ENCODE measurements around the gene DCST1.

DCST1 gene

GRCh38 chr1:155086128-155086741 is 52.6 kb downstream of the DCST1 start:
- TF ChIP-seq FOXM1 (IDR thresholded peaks at IDR 0.05; ENCODE audit: borderline replicate concordance) (0 out of 2 replicates have a peak, but pooled peaks have one; percentile 16), FOXK2 (IDR thresholded peaks at IDR 0.05) (no peak)
- POLR2A ChIA-PET: interaction anchor here (1.3 to 1.8 kb wide), 2 partner anchors 49 to 51 kb away, joined by 5 to 6 read pairs; partner anchors contain the start of gene SLC50A1
- DNase-seq (ENCODE audit: extremely low spot score): peak; percentile 84
- CTCF ChIA-PET: interaction anchor here (0.6 to 2.8 kb wide), 8 partner anchors 11 to 417 kb away, joined by 3 to 43 read pairs (median 4); partner anchors contain the start of genes EFNA4, KRTCAP2 and SHC1

GRCh38 chr1:155086856-155087535 is 53.4 kb downstream of the DCST1 start:
- TF ChIP-seq BHLHE40 (IDR thresholded peaks at IDR 0.05; ENCODE audit: borderline replicate concordance) (no peak), SUZ12 (IDR thresholded peaks at IDR 0.05) (no peak), L3MBTL2 (conservative IDR thresholded peaks at IDR 0.05) (no peak), ZNF384 (IDR thresholded peaks at IDR 0.05) (no peak), PKNOX1 (IDR thresholded peaks at IDR 0.05) (no peak), LEF1 (IDR thresholded peaks at IDR 0.05; ENCODE audit: borderline replicate concordance) (no peak), ELF4 (IDR thresholded peaks at IDR 0.05) (no peak), TARDBP (IDR thresholded peaks at IDR 0.05) (no peak), FOXA1 (IDR thresholded peaks at IDR 0.05) (no peak), HDGF (IDR thresholded peaks at IDR 0.05; ENCODE audit: borderline replicate concordance) (no peak), FOXM1 (IDR thresholded peaks at IDR 0.05; ENCODE audit: borderline replicate concordance) (no peak), NFRKB (IDR thresholded peaks at IDR 0.05) (no peak), CTBP1 (IDR thresholded peaks at IDR 0.05; ENCODE audit: borderline replicate concordance) (no peak), ARNT (IDR thresholded peaks at IDR 0.05) (no peak), FOXK2 (IDR thresholded peaks at IDR 0.05) (no peak), SP1 (IDR thresholded peaks at IDR 0.05) (no peak)
- ChIA-PET CTCF (interaction anchor here (1.3 to 2.8 kb wide), 4 partner anchors 11 to 86 kb away, joined by 3 to 27 read pairs (median 14); partner anchors contain the start of gene KRTCAP2), POLR2A (no interaction called here)
- no peak for DNase-seq (ENCODE audit: extremely low spot score)

GRCh38 chr1:155091071-155092051 is 57.7 kb downstream of the DCST1 start:
- POLR2A ChIA-PET: interaction anchor here (0.9 to 2.5 kb wide), 12 partner anchors 35 to 135 kb away, joined by 3 to 25 read pairs (median 4); partner anchors contain the start of genes ADAM15, DPM3, EFNA1 and KRTCAP2

GRCh38 chr1:155092131-155092530 is 58.5 kb downstream of the DCST1 start:
- ChIA-PET POLR2A (interaction anchor here (0.9 to 2.5 kb wide), 9 partner anchors 34 to 135 kb away, joined by 4 to 25 read pairs (median 5); partner anchors contain the start of genes EFNA1, KRTCAP2 and SLC50A1), CTCF (interaction anchor here (0.6 to 5.3 kb wide), 20 partner anchors 8 to 110 kb away, joined by 3 to 89 read pairs (median 6); partner anchors contain the start of genes DPM3, EFNA4, KRTCAP2 and TRIM46)
- TF ChIP-seq ARNT (IDR thresholded peaks at IDR 0.05) (no peak), SP1 (IDR thresholded peaks at IDR 0.05) (no peak), PKNOX1 (IDR thresholded peaks at IDR 0.05) (no peak), NFRKB (IDR thresholded peaks at IDR 0.05) (no peak), FOXM1 (IDR thresholded peaks at IDR 0.05; ENCODE audit: borderline replicate concordance) (no peak), SUZ12 (IDR thresholded peaks at IDR 0.05) (no peak), FOXA1 (IDR thresholded peaks at IDR 0.05) (no peak), FOXK2 (IDR thresholded peaks at IDR 0.05) (no peak), TARDBP (IDR thresholded peaks at IDR 0.05) (no peak), CTBP1 (IDR thresholded peaks at IDR 0.05; ENCODE audit: borderline replicate concordance) (no peak), HDGF (IDR thresholded peaks at IDR 0.05; ENCODE audit: borderline replicate concordance) (no peak), BHLHE40 (IDR thresholded peaks at IDR 0.05; ENCODE audit: borderline replicate concordance) (no peak), LEF1 (IDR thresholded peaks at IDR 0.05; ENCODE audit: borderline replicate concordance) (no peak), ELF4 (IDR thresholded peaks at IDR 0.05) (no peak), L3MBTL2 (conservative IDR thresholded peaks at IDR 0.05) (no peak), ZNF384 (IDR thresholded peaks at IDR 0.05) (no peak)
- DNase-seq (ENCODE audit: extremely low spot score): no peak

More at GRCh38 chr1:155091071-155092051, 57.7 kb downstream of the DCST1 start:
- TF ChIP-seq HDGF (IDR thresholded peaks at IDR 0.05; ENCODE audit: borderline replicate concordance): no peak
- peak; percentile 75 for TF ChIP-seq L3MBTL2 (conservative IDR thresholded peaks at IDR 0.05)
- DNase-seq (ENCODE audit: extremely low spot score): peak; percentile 92
- CTCF ChIA-PET: interaction anchor here (0.5 to 5.3 kb wide), 34 partner anchors 9 to 232 kb away, joined by 3 to 89 read pairs (median 5); partner anchors contain the start of genes CLK2, DPM3, EFNA3 and EFNA4

GRCh38 chr1:155092641-155093040 is 59.0 kb downstream of the DCST1 start:
- no peak for DNase-seq (ENCODE audit: extremely low spot score)
- no peak for TF ChIP-seq TARDBP (IDR thresholded peaks at IDR 0.05)
- TF ChIP-seq SUZ12 (IDR thresholded peaks at IDR 0.05): no peak
- TF ChIP-seq FOXM1 (IDR thresholded peaks at IDR 0.05; ENCODE audit: borderline replicate concordance): no peak
- TF ChIP-seq HDGF (IDR thresholded peaks at IDR 0.05; ENCODE audit: borderline replicate concordance): no peak
- POLR2A ChIA-PET: interaction anchor here (1.8 to 2.5 kb wide), 3 partner anchors 34 to 80 kb away, joined by 7 to 25 read pairs (median 11); partner anchors contain the start of genes KRTCAP2 and SLC50A1
- CTCF ChIA-PET: interaction anchor here (1.7 to 5.3 kb wide), 2 partner anchors 42 to 81 kb away, joined by 6 to 52 read pairs; partner anchors contain the start of genes KRTCAP2 and TRIM46

Data from HEK293T (cell line).